Stimulated activated effector memory CD8-positive, alpha-beta T cell treated with anti-CD3 and anti-CD28 coated beads, Interleukin-12 subunit alpha, Interleukin-12 subunit beta, amount 100 ng/mL, for 72 hours (primary cell): ENCODE measurements around the gene SDR42E2.
"Not testable (repeated sequence)": the region's sequence is repeated elsewhere in the genome, so short reads cannot be mapped to it uniquely, and the experiment has no call there.

Experiments used
- ATAC-seq: fragments of 150-1000 bp; cut with Tn5 transposase; 2 replicates; pipeline ENCODE4 v1.10.0; 2021
- DNase-seq, 2 donors: peaks; one replicate each; pipeline ENCODE4 v3.0.0; 2021 to 2022; ENCODE audit warnings: low spot score in 2 of 2
- H3K27ac Mint-ChIP-seq: one replicate; pipeline ENCODE4 v1.8.0; 2022; ENCODE audit warnings: mild to moderate bottlenecking, mixed read lengths
- H3K36me3 Mint-ChIP-seq: one replicate; pipeline ENCODE4 v1.8.0; 2022; ENCODE audit warnings: mild to moderate bottlenecking, mixed read lengths
- H3K4me1 Mint-ChIP-seq: one replicate; pipeline ENCODE4 v1.8.0; 2022; ENCODE audit warnings: mixed read lengths
- H3K4me3 Mint-ChIP-seq: one replicate; pipeline ENCODE4 v1.8.0; 2022; ENCODE audit warnings: mild to moderate bottlenecking, mixed read lengths
- H3K9me3 Mint-ChIP-seq: one replicate; pipeline ENCODE4 v1.8.0; 2022; ENCODE audit warnings: mixed read lengths

Gene SDR42E2

DNA sequence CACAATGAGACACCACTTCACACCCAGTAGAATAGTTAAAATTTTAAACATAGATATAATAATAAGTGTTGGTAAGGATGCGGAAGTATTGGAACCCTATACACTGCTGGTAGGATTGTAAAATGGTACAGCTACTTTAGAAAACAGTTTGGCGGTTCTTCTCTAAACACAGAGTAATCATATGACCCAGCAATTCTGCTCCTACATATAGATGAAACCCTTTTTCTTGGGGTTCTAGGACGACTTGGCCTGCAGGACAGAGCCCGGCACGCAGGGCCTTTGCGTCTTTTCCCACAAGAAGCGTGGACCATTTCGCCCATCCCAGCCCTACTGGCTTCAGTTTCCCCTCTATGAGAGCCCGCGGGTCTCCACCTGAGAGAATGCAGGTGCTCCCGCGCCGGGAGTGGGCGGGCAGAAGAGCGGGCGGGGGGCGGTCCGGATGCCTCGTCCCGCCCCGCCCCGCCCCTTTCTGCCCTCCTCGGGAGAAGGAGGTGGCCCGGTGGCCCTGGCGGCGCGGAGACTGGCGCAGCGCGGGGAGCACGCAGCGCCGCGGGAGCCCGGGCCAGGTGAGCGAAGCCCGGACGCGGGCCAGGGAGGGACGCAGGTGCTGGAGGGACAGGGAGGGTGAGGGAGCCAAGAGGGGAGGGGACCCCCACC lies at the start of gene SDR42E2:
SDR42E2 (plus strand) TSS at position 508 of the 657 bp plus-strand sequence. CDS start 3,077 bp downstream, outside the sequence.
- Mint-ChIP-seq H3K27ac (no peak within 1 kb of the TSS), H3K4me3 (peak within 1 kb of the TSS; percentile 32), H3K9me3 (no peaks in the 10 kb centered on the region), H3K36me3 (no peaks in the 10 kb centered on the region), H3K4me1 (peaks cover 7% of the 10 kb centered on the region)
- ATAC-seq (peak; percentile 71), DNase-seq (peak in 1 of 2 donors; percentile 7)

DNA sequence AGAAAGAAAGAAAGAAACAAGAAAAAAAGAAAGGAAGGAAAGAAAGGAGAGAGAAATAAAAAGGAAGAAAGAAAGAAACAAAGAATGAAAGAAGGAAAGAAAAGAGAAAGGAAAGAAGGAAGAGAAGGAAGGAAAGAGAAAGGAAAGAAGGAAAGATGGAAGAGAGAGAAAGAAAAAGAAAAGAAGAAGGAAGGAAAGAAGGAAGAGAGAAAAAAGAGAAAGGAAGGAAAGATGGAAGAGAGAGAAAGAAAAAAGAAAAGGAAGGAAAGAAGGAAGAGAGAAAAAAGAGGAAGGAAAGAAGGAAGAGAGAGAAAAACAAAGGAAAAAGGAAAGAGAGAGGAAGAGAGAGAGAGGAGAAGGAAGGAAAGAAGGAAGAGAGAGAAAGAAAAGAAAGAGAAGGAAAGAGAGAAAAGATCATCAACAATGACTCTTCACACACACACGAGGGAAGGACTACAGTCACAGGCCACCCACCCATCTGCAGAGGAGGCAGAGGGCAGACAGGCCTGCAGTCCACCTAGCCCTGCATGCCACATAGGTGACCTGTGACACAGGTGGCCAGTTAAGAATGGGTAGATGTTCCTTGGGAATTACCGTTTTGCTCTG lies 46.1 kb upstream of the SDR42E2 start:
- Mint-ChIP-seq H3K36me3 (no peaks in the 10 kb centered on the region), H3K4me1 (no peaks in the 10 kb centered on the region), H3K4me3 (no peak overlapping the region), H3K27ac (peak overlapping the region; percentile 33), H3K9me3 (no peaks in the 10 kb centered on the region)
- no peak for ATAC-seq
- DNase-seq: no peak

DNA sequence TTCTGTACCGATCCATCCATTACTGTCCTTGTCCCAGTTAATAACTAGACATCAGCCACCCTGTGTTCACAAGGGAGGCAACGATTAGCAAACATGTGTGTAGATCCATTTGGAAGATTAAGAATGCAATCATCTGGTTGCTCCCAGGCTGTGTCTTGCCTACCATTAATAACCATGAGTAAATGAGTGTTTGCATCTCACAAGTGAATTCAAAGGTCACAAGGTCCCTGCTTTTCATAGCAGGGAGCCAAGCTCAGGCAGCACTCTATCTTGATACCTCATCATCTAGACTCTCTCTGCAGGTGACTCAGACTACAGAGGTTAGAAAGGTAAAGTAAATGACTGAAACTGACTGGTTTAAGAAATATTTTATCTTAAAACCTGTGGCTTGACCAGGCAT lies 44.7 kb upstream of the SDR42E2 start:
- ATAC-seq (no peak), DNase-seq (no peak)
- Mint-ChIP-seq H3K27ac (no peak overlapping the region), H3K4me1 (no peaks in the 10 kb centered on the region), H3K9me3 (no peaks in the 10 kb centered on the region), H3K4me3 (no peak overlapping the region), H3K36me3 (no peaks in the 10 kb centered on the region)

DNA sequence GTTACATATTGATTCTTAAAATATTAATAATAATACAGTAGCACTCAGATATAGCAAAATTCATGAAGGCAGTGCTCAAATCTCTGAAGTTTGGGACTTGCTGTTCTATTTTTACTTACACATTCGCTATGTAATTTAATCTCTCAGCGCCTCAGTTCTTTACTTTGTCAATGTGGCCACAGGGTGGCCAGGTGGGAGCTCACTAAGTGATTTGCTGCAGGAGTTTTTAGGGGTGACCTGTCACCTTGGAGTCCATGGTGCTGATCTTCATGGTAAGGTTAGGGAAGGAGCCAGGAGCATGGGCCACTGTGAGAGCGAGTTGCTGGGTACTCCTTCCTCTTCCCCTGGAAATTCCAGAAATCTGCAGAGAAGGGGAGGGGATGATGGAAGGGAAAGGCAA lies 41.9 kb upstream of the SDR42E2 start:
- ATAC-seq (no peak), DNase-seq (no peak)
- H3K36me3 Mint-ChIP-seq: no peaks in the 10 kb centered on the region
- H3K4me1 Mint-ChIP-seq: no peaks in the 10 kb centered on the region
- H3K4me3 Mint-ChIP-seq: no peak overlapping the region
- no peak overlapping the region for H3K27ac Mint-ChIP-seq
- no peaks in the 10 kb centered on the region for H3K9me3 Mint-ChIP-seq

DNA sequence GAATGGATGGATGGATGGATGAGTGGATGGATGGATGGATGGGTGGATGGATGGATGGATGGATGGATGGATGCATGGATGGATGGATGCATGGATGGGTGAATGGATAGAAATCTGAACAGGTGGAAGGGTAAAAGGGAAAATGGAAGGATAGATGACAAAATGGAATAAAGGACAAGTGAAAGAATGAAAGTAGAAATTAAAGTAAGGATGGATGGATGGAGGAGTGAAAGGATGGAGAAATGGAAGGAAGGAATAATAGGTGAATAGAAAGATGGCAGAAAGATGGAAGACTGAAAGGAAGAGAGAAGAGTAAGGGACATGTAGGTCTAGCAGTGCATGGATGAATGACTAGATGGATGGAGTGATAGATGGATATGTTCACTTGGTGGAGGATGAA lies 40.1 kb upstream of the SDR42E2 start:
- DNase-seq (no peak), ATAC-seq (no peak)
- H3K36me3 Mint-ChIP-seq: no peaks in the 10 kb centered on the region
- H3K4me3 Mint-ChIP-seq: no peak overlapping the region
- no peaks in the 10 kb centered on the region for H3K9me3 Mint-ChIP-seq
- no peaks in the 10 kb centered on the region for H3K4me1 Mint-ChIP-seq
- no peak overlapping the region for H3K27ac Mint-ChIP-seq

DNA sequence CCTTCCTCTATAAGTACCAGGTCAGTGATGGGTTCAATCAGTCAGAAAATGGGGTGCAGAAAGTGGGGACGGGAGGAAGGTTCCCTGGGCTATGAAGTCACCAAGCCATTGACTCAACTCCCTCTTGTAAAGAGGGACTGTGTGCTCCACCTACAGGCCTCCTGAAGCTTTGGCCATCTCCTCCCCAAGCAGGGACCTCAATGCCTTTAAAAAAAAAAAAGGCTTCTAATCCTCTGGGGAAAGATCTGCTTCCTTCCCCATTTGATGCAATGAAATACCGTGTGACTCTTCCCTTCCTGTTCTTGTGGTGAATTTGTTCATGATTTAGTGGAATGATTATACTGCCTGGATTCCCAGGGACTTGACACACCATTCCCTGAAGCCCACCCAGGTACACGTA lies 39.2 kb upstream of the SDR42E2 start:
- H3K9me3 Mint-ChIP-seq: no peaks in the 10 kb centered on the region
- ATAC-seq (no peak), DNase-seq (no peak)
- H3K27ac Mint-ChIP-seq: no peak overlapping the region
- no peaks in the 10 kb centered on the region for H3K4me1 Mint-ChIP-seq
- H3K4me3 Mint-ChIP-seq: no peak overlapping the region
- H3K36me3 Mint-ChIP-seq: no peaks in the 10 kb centered on the region

DNA sequence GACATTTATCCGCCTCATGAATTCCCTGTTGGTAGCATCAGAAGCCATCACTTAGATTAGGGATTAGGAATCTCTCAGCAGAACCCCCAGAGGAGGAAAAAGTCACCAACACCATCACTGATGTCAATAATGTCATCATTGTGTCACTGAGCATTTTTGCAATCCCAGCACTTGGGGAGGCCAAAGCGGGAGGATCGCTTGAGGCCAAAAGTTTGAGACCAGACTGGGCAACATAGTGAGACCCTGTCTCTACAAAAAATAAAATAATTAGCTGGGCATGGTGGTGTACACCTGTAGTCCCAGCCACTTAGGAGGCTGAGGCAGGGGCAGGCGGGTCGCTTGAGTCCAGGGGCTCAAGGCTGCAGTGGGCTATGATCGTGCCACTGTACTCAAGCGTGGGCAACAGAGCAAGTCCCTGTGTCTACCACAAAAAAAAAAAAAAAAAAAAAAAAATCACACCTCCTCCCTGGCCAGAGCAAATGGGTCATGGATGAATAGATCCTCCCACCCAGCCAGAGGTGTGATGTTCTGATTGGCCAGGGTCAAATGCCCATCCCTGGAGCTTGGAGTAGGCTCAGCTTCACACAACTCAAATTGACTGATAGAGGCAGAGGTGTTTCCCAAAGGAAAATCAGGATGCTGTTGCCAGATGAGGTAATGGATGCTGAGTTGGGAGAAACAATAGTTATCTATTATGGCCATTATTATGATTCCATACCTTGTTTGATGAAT lies 38.4 kb upstream of the SDR42E2 start:
- ATAC-seq: no peak
- Mint-ChIP-seq H3K27ac (no peak overlapping the region), H3K36me3 (no peaks in the 10 kb centered on the region), H3K4me1 (no peaks in the 10 kb centered on the region), H3K9me3 (peaks cover 3% of the 10 kb centered on the region), H3K4me3 (no peak overlapping the region)
- no peak for DNase-seq

DNA sequence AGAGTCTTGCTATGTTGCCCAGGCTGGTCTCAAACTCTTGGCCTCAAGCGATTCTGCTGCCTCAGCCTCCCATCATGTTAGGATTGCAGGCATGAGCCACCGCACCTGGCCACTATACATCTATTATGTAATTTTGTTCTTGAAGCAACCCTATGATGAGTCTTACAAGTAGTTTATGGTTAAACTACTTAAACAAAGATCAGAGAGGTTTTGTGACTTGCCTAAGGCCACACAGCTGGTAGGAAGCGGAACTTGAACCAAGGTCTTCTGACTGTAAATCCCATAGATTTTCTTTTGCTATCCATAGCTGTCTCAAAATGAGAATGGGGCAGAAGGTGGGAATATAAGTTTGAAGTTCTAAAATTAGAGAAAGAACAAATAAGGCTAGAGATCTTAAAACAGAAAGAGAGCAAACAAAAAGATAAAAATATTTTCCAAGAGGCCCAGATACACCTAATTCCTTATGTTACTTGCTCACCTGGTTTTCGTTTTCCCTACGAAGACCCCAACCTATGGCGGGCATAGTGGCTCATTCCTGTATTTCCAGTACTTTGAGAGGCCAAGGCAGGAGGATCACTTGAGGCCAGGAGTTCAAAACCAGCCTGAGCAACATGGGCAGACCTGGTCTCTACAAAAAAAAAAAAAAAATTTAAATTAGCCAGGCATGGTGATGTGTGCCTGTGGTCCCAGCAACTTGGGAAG lies 37.6 kb upstream of the SDR42E2 start:
- ATAC-seq (no peak), DNase-seq (no peak)
- Mint-ChIP-seq H3K4me1 (no peaks in the 10 kb centered on the region), H3K9me3 (peaks cover 3% of the 10 kb centered on the region), H3K36me3 (no peaks in the 10 kb centered on the region), H3K4me3 (no peak overlapping the region), H3K27ac (no peak overlapping the region)

DNA sequence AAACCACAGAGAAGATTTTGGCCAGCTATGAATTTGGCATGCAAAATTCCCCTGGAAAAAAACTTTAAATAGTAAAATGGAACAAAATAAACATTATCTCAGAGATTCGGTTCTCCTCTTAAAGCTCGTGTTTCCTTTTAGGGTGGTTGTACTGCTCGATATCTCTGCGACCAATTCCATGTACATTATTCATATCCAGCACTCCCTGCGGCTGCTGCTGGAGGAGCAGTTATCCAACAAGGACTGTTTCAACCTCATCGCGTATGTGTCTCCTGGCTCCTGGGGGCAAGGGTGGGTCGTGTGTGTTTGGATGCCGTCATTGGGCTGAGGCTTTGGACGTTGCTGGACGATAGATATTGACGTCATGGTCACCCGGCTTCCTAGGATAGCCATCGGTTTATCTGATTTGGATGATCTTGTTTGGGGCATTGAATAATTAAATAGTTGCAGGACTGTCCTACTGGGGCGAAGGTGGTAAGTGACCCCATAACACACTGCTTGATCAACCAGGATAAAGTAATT lies 36.2 kb upstream of the SDR42E2 start:
- ATAC-seq (no peak), DNase-seq (no peak)
- Mint-ChIP-seq H3K4me1 (no peaks in the 10 kb centered on the region), H3K9me3 (peaks cover 3% of the 10 kb centered on the region), H3K4me3 (no peak overlapping the region), H3K27ac (no peak overlapping the region), H3K36me3 (no peaks in the 10 kb centered on the region)

DNA sequence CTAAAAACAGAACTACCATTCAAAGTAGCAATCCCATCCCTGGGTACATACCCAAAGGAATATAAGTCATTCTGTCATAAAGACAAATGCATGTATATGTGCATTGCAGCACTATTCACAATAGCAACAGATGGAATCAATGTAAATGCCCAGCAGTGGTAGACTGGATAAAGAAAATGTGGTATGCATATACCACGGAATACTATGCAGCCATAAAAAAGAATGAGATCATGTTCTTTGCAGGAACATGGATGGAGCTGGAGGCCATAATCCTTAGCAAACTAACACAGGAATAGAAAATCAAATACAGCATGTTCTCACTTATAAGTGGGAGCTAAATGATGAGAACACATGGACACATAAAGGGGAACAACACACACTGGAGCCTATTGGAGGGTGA lies 33.8 kb upstream of the SDR42E2 start:
- H3K36me3 Mint-ChIP-seq, DNase-seq, ATAC-seq, H3K9me3 Mint-ChIP-seq, H3K4me1 Mint-ChIP-seq, H3K4me3 Mint-ChIP-seq, H3K27ac Mint-ChIP-seq: not testable (repeated sequence)

DNA sequence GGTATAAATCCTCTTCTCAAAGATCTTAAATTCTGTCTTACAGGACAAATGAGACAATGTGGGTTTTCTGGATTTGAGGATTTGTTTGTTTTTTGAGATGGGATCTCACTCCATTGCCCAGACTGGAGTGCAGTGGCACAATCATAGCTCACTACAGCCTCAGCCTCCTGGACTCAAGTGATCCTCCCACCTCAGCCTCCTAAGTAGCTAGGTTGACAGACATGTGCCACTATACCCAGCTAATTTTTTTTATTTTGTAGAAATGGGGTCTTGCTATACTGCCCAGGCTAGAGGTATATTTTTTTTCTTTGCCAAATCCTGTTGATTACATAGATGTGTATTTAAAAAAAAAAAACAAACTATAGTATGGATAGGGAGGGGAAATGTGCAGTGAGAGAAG lies 31.8 kb upstream of the SDR42E2 start:
- H3K36me3 Mint-ChIP-seq: no peaks in the 10 kb centered on the region
- peaks cover 3% of the 10 kb centered on the region for H3K9me3 Mint-ChIP-seq
- no peak overlapping the region for H3K27ac Mint-ChIP-seq
- DNase-seq (no peak), ATAC-seq (no peak)
- no peak overlapping the region for H3K4me3 Mint-ChIP-seq
- H3K4me1 Mint-ChIP-seq: no peaks in the 10 kb centered on the region

DNA sequence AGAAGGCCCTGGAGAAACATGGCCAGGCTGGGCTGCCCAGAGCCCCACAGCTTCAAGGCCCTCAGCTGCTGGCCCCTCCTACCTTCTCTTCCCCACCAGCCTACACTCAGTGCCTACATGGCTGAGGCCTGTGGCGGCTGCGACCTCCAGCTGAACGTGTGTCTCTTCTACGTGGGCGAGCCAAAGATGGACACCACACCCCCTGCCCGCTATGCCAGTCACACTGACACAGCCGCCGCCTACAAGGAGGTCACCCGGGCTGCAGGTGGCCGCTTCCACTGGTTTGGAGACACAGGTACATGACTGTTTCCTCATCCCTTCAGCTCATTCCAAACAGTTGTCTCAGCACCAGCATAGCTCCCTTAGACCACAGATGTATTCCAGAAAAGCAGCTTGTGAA lies 29.5 kb upstream of the SDR42E2 start:
- H3K27ac Mint-ChIP-seq: no peak overlapping the region
- DNase-seq (no peak), ATAC-seq (no peak)
- H3K36me3 Mint-ChIP-seq: no peaks in the 10 kb centered on the region
- peaks cover 3% of the 10 kb centered on the region for H3K9me3 Mint-ChIP-seq
- H3K4me3 Mint-ChIP-seq: no peak overlapping the region
- H3K4me1 Mint-ChIP-seq: no peaks in the 10 kb centered on the region

DNA sequence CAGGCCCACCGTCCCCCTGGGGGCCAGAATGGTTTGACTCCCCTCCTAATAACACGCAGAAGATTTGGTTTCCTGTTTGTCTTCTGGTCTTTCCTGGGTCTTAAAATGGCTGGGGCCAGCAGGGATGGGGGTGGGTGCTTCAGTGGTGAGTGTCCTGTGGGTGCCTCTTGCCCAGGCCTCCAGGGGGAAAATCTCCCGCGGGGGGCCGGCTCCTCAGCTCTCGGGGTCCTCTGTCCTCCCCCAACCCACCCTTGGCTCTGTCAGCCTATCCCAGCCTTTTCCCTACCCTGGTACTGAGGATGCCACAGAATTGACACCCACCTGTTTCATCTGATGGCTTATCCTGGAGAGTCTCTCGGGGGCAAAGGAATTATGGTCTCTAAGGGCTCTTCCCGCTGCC lies 23.8 kb upstream of the SDR42E2 start:
- ATAC-seq: no peak
- Mint-ChIP-seq H3K36me3 (no peaks in the 10 kb centered on the region), H3K9me3 (no peaks in the 10 kb centered on the region), H3K4me3 (no peak overlapping the region), H3K4me1 (no peaks in the 10 kb centered on the region), H3K27ac (no peak overlapping the region)
- DNase-seq: no peak

DNA sequence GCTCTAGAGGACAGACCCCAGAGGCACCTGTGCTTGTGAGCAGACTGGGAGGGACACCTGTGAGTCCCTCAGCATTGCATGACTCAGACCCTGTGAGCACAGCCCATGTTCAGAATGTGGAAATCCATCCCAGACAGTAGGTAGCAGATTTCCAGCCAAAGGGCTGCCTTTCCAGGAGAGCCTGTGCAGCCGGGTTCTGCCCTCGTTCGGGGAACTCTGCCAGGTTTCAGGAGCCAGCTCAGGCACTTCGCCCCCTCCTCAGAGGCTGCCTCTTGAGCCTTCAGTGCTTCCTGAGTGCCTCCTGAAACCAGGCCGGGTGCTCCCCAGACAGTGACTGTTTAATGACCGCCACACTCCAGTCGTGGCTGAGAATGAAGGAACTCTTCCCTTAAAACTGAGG lies 23.3 kb upstream of the SDR42E2 start:
- Mint-ChIP-seq H3K4me1 (no peaks in the 10 kb centered on the region), H3K4me3 (no peak overlapping the region), H3K9me3 (no peaks in the 10 kb centered on the region), H3K36me3 (no peaks in the 10 kb centered on the region), H3K27ac (no peak overlapping the region)
- no peak for ATAC-seq
- DNase-seq: no peak

DNA sequence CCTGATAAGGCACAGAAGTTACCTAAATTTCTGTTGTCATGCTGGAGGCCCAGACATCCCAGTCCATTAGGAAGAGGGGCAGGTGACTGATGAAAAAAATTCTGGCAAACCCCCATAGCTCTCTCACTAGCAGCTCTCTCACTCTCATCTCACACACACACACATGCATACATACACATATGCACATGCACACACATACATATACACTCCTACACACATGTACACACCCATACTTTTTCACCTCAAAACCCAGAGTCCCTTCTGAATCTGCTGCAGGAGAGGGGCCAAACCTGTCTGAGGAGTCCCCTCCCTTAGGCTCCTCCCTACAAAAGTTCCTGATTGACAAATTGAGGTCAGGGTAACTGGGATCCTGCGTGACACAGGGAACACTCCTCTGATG lies 22.6 kb upstream of the SDR42E2 start:
- H3K4me3 Mint-ChIP-seq: no peak overlapping the region
- H3K9me3 Mint-ChIP-seq: no peaks in the 10 kb centered on the region
- H3K27ac Mint-ChIP-seq: no peak overlapping the region
- no peaks in the 10 kb centered on the region for H3K36me3 Mint-ChIP-seq
- no peaks in the 10 kb centered on the region for H3K4me1 Mint-ChIP-seq
- DNase-seq (no peak), ATAC-seq (no peak)
